Pancreas (tissue), 10 donors: ENCODE results near the gene ANKRD12. TPM values are rescaled to one million over a fixed set of nuclear protein-coding genes. Genes with fewer than 3 reads are reported as not detected.

Experiments used
- ATAC-seq, 4 donors: fragments of 200-7000 bp; cut with Tn5 transposase; one replicate each; pipeline versions ENCODE4 v1.8.0 to v1.9.1; 2020; ENCODE audit warnings: mild to moderate bottlenecking in 4 of 4, moderate library complexity in 4 of 4
- DNase-seq, 6 donors: peaks; one replicate each; pipeline ENCODE4 v3.0.0-alpha.2; 2020
- FAIRE-seq: peaks from 2 replicates; lab custom pipeline; 2012; peaks lifted over from hg19 to GRCh38; lab: Jason Lieb, UNC
- H3K27ac ChIP-seq, 4 donors: fragments of 200-600 bp; sonication (generic); 1 replicate in 3 of 4; 2 replicates in 1 of 4; pipeline versions ENCODE4 v1.5.0 to v1.8.0; 2020
- H3K27me3 ChIP-seq, 4 donors: fragments of 200-600 bp; one replicate each; pipeline ENCODE4 v1.8.0; 2021
- H3K36me3 ChIP-seq, 3 donors: fragments of 200-600 bp; sonication (generic) in 1 of 3; one replicate each; pipeline versions ENCODE4 v1.5.0 to v1.8.0; 2020 to 2021
- H3K4me1 ChIP-seq, 3 donors: fragments of 200-600 bp; one replicate each; pipeline ENCODE4 v1.8.0; 2021
- H3K4me3 ChIP-seq, 4 donors: fragments of 200-600 bp; sonication (generic) in 2 of 4; one replicate each; pipeline versions ENCODE4 v1.5.0 to v1.8.0; 2020 to 2021
- H3K9me3 ChIP-seq, 4 donors: fragments of 200-600 bp; one replicate each; pipeline ENCODE4 v1.8.0; 2021
- CTCF ChIP-seq, 4 donors: fragments of 200-600 bp; sonication (generic) in 3 of 4; IDR thresholded peaks; one replicate each; pipeline versions ENCODE4 v1.5.0 to v1.8.0; 2021; ENCODE audit warnings: antibody characterized with exemption in 4 of 4
- WGBS, 2 donors: extraction: QIAGEN DNeasy Blood & Tissue Kit; methylation state at CpG; one replicate each; pipeline ENCODE4 v1.1.7; 2013; 5-methylcytosine and 5-hydroxymethylcytosine counted together
- intact Hi-C, 3 donors: fragments of 100-400 bp; cut with DNase I; formaldehyde crosslinking; loops; one replicate each; pipeline versions ENCODE4 v1.11.1 to v1.14.2; 2022
- polyA plus RNA-seq, 2 donors: library from polyadenylated mRNA; stranded (reverse); fragments of 200-250 nt; gene quantifications; one replicate each; pipeline ENCODE4 v1.2.3, GENCODE V29; 2013
- total RNA-seq, 6 donors: library from RNA; stranded (reverse); fragmentation: NEBNext Ultra II Directional in 4 of 6; extraction: Animal tissue kit (Norgen Biotek cat#: 25700) in 4 of 6; gene quantifications; one replicate each; pipeline versions ENCODE4 v1.2.1 to v1.2.4, GENCODE V29; 2021 to 2023
- donor health status: healthy with polysubstance abuse.
- donor health status: DM: no; HTN: no; CAD: no; lungs with moderate emphysema.
- donor health status: DM: no; HTN: no; CAD: no.
- donor health status: control.
- donor health status: control.
- donor health status: Bipolar disorder and iron deficiency.
- donor health status: DM: yes; HTN: yes; CAD: no.
- donor health status: DM: no; HTN: no; CAD: no.
- donor health status: DM: no; HTN: no; CAD: no.
- donor health status: DM: yes; HTN: yes; CAD: no.

The ANKRD12 gene
- total and polyA plus RNA-seq, 8 donors, result 14.5 to 51.7 (median 27.3) TPM

GRCh38 chr18:9102508-9103375, 33.8 kb upstream of the ANKRD12 start, which contains the start of gene NDUFV2:
Gene NDUFV2 (plus strand): TSS chr18:9102699. CDS start chr18:9102744, 45 bp downstream.
- peaks cover 25 to 44% (median 32%) of the 10 kb centered on the region in 3 donors for H3K4me1 ChIP-seq
- WGBS, 2 donors, result 2 to 6% methylated on average over 51 to 64 of the region's 64 CpGs
- TF ChIP-seq CTCF (IDR thresholded peaks at IDR 0.05), result no peak
- H3K27me3 ChIP-seq, result no peaks in the 10 kb centered on the region
- H3K4me3 ChIP-seq, result peak within 1 kb of the TSS; percentile 41 to 68 (median 54)
- peak; percentile 94 to 98 (median 96) for ATAC-seq
- H3K27ac ChIP-seq, result peak within 1 kb of the TSS; percentile 82 to 98 (median 89)
- no peak for FAIRE-seq
- no peaks in the 10 kb centered on the region for H3K36me3 ChIP-seq
- H3K9me3 ChIP-seq, result no peaks in the 10 kb centered on the region
- peak; percentile 95 to 99 (median 97) for DNase-seq
- intact Hi-C loops, result no loop called here

- no peak for TF ChIP-seq CTCF (IDR thresholded peaks at IDR 0.05)
- DNase-seq (no peak), FAIRE-seq (no peak), ATAC-seq (peak; percentile 9 to 44 (median 30))
- H3K4me1 ChIP-seq, result peaks cover 25 to 49% (median 38%) of the 10 kb centered on the region in 3 donors
- intact Hi-C loops, result no loop called here
- H3K27ac ChIP-seq, result peak overlapping the region; percentile 82 to 98 (median 89)
- 0% methylated on average over 4 of the region's 4 CpGs for WGBS, 2 donors
- H3K9me3 ChIP-seq, result no peaks in the 10 kb centered on the region
- H3K27me3 ChIP-seq, result no peaks in the 10 kb centered on the region
- H3K4me3 ChIP-seq, result peak overlapping the region; percentile 41 to 68 (median 54)
- no peaks in the 10 kb centered on the region for H3K36me3 ChIP-seq
Measured at GRCh38 chr18:9103376-9103873, 33.2 kb upstream of the ANKRD12 start.

- no peak for DNase-seq
- H3K4me1 ChIP-seq, result peaks cover 30 to 54% (median 38%) of the 10 kb centered on the region in 3 donors
- no peak for TF ChIP-seq CTCF (IDR thresholded peaks at IDR 0.05)
- peak overlapping the region in 2 of 4 donors; percentile 94 to 98 for H3K27ac ChIP-seq
- no peaks in the 10 kb centered on the region for H3K36me3 ChIP-seq
- intact Hi-C loops, result no loop called here
- no peaks in the 10 kb centered on the region for H3K27me3 ChIP-seq
- peak in 1 of 4 donors; percentile 1 for ATAC-seq
- no peaks in the 10 kb centered on the region for H3K9me3 ChIP-seq
- FAIRE-seq, result no peak
- WGBS, 2 donors, result 3 to 5% methylated on average over 5 of the region's 5 CpGs
- H3K4me3 ChIP-seq, result peak overlapping the region in 2 of 4 donors; percentile 59 to 68
Measured at GRCh38 chr18:9104244-9104901, 32.2 kb upstream of the ANKRD12 start.

- ATAC-seq (no peak), DNase-seq (no peak), FAIRE-seq (no peak)
- peak overlapping the region in 2 of 4 donors; percentile 94 to 98 for H3K27ac ChIP-seq
- WGBS, 2 donors, result 45 to 46% methylated on average over 3 of the region's 3 CpGs
- H3K9me3 ChIP-seq, result no peaks in the 10 kb centered on the region
- TF ChIP-seq CTCF (IDR thresholded peaks at IDR 0.05), result no peak
- H3K27me3 ChIP-seq, result no peaks in the 10 kb centered on the region
- peak overlapping the region in 2 of 4 donors; percentile 59 to 68 for H3K4me3 ChIP-seq
- peaks cover 32 to 65% (median 47%) of the 10 kb centered on the region in 3 donors for H3K4me1 ChIP-seq
- no peaks in the 10 kb centered on the region for H3K36me3 ChIP-seq
- intact Hi-C loops, result no loop called here
Measured at GRCh38 chr18:9105420-9105819, 31.2 kb upstream of the ANKRD12 start.
